Mesothelial cell of epicardium (in vitro differentiated cells): ENCODE results near the gene GALNT1. TPM values are rescaled to one million over a fixed set of nuclear protein-coding genes. Genes with fewer than 3 reads are reported as not detected.

Experiments used
- DNase-seq, 2 experiments: peaks; one replicate each; pipeline ENCODE4 v3.0.0; 2021; ENCODE audit warnings: low spot score in 2 of 2; ENCODE audit not compliant: unreplicated experiment in 2 of 2
- H3K27ac Mint-ChIP-seq: 2 replicates; pipeline ENCODE4 v1.8.0; 2021; ENCODE audit warnings: mixed read lengths
- H3K27me3 Mint-ChIP-seq: 2 replicates; pipeline ENCODE4 v1.8.0; 2021; ENCODE audit warnings: low read depth, mixed read lengths
- H3K36me3 Mint-ChIP-seq: 2 replicates; pipeline ENCODE4 v1.8.0; 2021; ENCODE audit warnings: mixed read lengths
- H3K4me1 Mint-ChIP-seq: 2 replicates; pipeline ENCODE4 v1.8.0; 2021; ENCODE audit warnings: mixed read lengths
- H3K4me3 Mint-ChIP-seq: 2 replicates; pipeline ENCODE4 v1.8.0; 2021; ENCODE audit warnings: mild to moderate bottlenecking, moderate library complexity, mixed read lengths
- H3K9me3 Mint-ChIP-seq: 2 replicates; pipeline ENCODE4 v1.8.0; 2021; ENCODE audit warnings: mixed read lengths
- CTCF ChIP-seq: fragments of 200-600 bp; sonication (generic); IDR thresholded peaks from one replicate; pipeline ENCODE4 v1.5.0; 2021; ENCODE audit warnings: antibody characterized with exemption; ENCODE audit not compliant: unreplicated experiment
- total RNA-seq: library from RNA; stranded (reverse); gene quantifications from 3 replicates; pipeline ENCODE4 v1.2.1, GENCODE V29; 2021

GALNT1 gene
- total RNA-seq, 1 donor from 2014 or later, result 85.0 TPM

GRCh38 chr18:35582899-35583558 is 1.5 kb downstream of the GALNT1 start:
- peak overlapping the region; percentile 87 for H3K27ac Mint-ChIP-seq
- peak overlapping the region; percentile 77 for H3K4me3 Mint-ChIP-seq
- peaks cover 18% of the 10 kb centered on the region for H3K4me1 Mint-ChIP-seq
- peaks cover 31% of the 10 kb centered on the region for H3K9me3 Mint-ChIP-seq
- H3K27me3 Mint-ChIP-seq, result peaks cover 2% of the 10 kb centered on the region
- no peak for DNase-seq
- peaks cover 35% of the 10 kb centered on the region for H3K36me3 Mint-ChIP-seq
- no peak for TF ChIP-seq CTCF

GRCh38 chr18:35584735-35585134 is 3.2 kb downstream of the GALNT1 start:
- TF ChIP-seq CTCF, result no peak
- Mint-ChIP-seq H3K27ac (no peak overlapping the region), H3K36me3 (peaks cover 50% of the 10 kb centered on the region), H3K4me1 (peaks cover 18% of the 10 kb centered on the region), H3K27me3 (no peaks in the 10 kb centered on the region), H3K4me3 (no peak overlapping the region), H3K9me3 (peaks cover 46% of the 10 kb centered on the region)
- no peak for DNase-seq

- TF ChIP-seq CTCF, result no peak
These were observed 4.1 kb downstream of the GALNT1 start for GRCh38 chr18:35585608-35586007.

GRCh38 chr18:35588122-35588521 is 6.6 kb downstream of the GALNT1 start:
- no peak for TF ChIP-seq CTCF
- H3K27me3 Mint-ChIP-seq, result no peaks in the 10 kb centered on the region
- no peak overlapping the region for H3K27ac Mint-ChIP-seq
- peaks cover 52% of the 10 kb centered on the region for H3K36me3 Mint-ChIP-seq
- no peak for DNase-seq
- peaks cover 10% of the 10 kb centered on the region for H3K4me1 Mint-ChIP-seq
- peaks cover 48% of the 10 kb centered on the region for H3K9me3 Mint-ChIP-seq
- no peak overlapping the region for H3K4me3 Mint-ChIP-seq

More at GRCh38 chr18:35585608-35586007, 4.1 kb downstream of the GALNT1 start:
- peaks cover 48% of the 10 kb centered on the region for H3K9me3 Mint-ChIP-seq
- peaks cover 52% of the 10 kb centered on the region for H3K36me3 Mint-ChIP-seq
- H3K27ac Mint-ChIP-seq, result no peak overlapping the region
- H3K4me1 Mint-ChIP-seq, result peaks cover 18% of the 10 kb centered on the region
- no peaks in the 10 kb centered on the region for H3K27me3 Mint-ChIP-seq
- H3K4me3 Mint-ChIP-seq, result no peak overlapping the region
- no peak for DNase-seq

GRCh38 chr18:35588995-35589394 is 7.5 kb downstream of the GALNT1 start:
- Mint-ChIP-seq H3K4me3 (no peak overlapping the region), H3K9me3 (peaks cover 48% of the 10 kb centered on the region), H3K27me3 (no peaks in the 10 kb centered on the region), H3K27ac (no peak overlapping the region), H3K4me1 (peaks cover 3% of the 10 kb centered on the region), H3K36me3 (peaks cover 48% of the 10 kb centered on the region)
- no peak for DNase-seq
- no peak for TF ChIP-seq CTCF
